Measurements from ENCODE around the gene ABHD14A.
A peak's percentile ranks its signal among the peaks of the same experiment; 100 is the strongest.

ABHD14A gene

DNA sequence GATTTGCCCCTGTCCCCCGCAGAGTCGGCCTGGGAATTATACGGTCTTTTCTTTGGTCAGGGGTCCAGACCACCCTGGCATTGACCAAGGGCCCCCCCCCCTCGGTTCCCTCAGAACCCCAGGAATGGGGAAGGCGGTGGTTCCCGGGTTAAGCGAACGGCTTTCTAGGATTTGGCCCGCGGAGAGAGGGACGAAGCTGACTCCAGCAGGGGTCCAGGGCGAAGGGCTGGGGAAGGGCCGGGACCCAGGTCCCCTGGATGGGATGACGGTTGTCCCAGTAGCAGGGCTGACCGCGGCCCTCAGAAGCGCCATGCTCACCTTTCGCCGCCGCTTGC lies 33.4 kb upstream of the ABHD14A start:
- Histone ChIP-seq H3K79me2 (ENCODE audit: insufficient read depth, low read length) (peaks cover 24% of the 10 kb centered on the region), H3K9ac (ENCODE audit: low read length) (peak overlapping the region; percentile 83), H3K27ac (ENCODE audit: low read depth, low read length) (no peak overlapping the region), H3F3A (ENCODE audit: insufficient read depth) (no peaks in the 10 kb centered on the region), H3K9me3 (ENCODE audit: insufficient read depth, low read length) (no peaks in the 10 kb centered on the region), H3K4me2 (ENCODE audit: low read depth, low read length, poor library complexity, severe bottlenecking) (peak overlapping the region; percentile 79), H3K9me2 (replicated peaks; ENCODE audit: insufficient read depth, low read length) (no peaks in the 10 kb centered on the region), H3K36me3 (ENCODE audit: low read length) (no peaks in the 10 kb centered on the region), H3K4me3 (ENCODE audit: insufficient read depth, low read length, poor library complexity, severe bottlenecking) (peak overlapping the region; percentile 85), H2AFZ (ENCODE audit: low read depth, low read length, severe bottlenecking) (peak overlapping the region; percentile 63), H3K27me3 (ENCODE audit: low read length) (no peaks in the 10 kb centered on the region), H4K20me1 (ENCODE audit: low read depth, low read length) (no peaks in the 10 kb centered on the region)
- TF ChIP-seq, protein P1, sequence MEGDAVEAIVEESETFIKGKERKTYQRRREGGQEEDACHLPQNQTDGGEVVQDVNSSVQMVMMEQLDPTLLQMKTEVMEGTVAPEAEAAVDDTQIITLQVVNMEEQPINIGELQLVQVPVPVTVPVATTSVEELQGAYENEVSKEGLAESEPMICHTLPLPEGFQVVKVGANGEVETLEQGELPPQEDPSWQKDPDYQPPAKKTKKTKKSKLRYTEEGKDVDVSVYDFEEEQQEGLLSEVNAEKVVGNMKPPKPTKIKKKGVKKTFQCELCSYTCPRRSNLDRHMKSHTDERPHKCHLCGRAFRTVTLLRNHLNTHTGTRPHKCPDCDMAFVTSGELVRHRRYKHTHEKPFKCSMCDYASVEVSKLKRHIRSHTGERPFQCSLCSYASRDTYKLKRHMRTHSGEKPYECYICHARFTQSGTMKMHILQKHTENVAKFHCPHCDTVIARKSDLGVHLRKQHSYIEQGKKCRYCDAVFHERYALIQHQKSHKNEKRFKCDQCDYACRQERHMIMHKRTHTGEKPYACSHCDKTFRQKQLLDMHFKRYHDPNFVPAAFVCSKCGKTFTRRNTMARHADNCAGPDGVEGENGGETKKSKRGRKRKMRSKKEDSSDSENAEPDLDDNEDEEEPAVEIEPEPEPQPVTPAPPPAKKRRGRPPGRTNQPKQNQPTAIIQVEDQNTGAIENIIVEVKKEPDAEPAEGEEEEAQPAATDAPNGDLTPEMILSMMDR (IDR thresholded peaks at IDR 0.05; ENCODE audit: insufficient read depth, low read length, poor library complexity, severe bottlenecking), result no peak
- TF ChIP-seq EZH2phosphoT487 (conservative IDR thresholded peaks at IDR 0.05; ENCODE audit: low read length), result no peak

DNA sequence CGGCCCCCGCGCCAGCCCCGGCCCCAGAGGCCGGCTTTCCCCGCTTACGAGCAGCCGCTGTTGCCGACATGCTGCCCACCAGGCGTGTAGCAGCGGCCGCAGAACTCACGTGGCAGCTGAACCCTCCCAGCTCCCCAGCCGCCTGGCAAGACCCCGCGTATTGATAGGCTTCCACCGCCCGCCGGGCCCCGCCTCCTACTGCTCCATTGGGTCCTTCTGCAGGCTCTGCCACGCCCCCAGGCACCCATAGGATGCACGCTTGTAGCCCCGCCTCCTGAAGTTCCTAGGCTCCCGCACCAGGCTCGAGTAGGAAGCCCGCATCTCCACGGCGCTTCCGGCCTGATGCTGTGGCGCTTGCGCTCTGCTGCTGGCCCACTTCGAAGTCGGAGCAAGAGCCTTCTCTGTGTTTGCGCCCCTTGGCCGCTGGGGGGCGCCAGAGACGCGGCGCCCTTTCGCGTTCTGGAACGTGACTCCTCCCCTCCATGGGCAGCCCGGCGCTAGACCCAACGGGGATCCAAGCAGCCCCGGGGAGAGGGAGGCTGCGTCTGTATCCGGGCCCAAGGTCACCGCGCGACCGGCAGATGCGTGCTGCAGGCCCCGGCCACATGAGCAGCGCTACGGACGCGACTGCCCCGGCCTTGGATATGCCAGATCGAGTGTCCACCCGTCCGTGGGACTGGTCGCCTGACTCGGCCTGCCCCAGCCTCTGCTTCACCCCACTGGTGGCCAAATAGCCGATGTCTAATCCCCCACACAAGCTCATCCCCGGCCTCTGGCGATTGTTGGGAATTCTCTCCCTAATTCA lies 32.9 kb upstream of the ABHD14A start, which contains the start of the genes PARP3 and RRP9:
Gene PARP3 (plus strand): TSS at position 566 of the 805 bp plus-strand sequence. CDS start 993 bp downstream, outside the sequence.
Gene RRP9 (minus strand): TSS at position 107 of the 805 bp plus-strand sequence. CDS start 37 bp downstream, at position 70.
- TF ChIP-seq EZH2phosphoT487 (conservative IDR thresholded peaks at IDR 0.05; ENCODE audit: low read length), result no peak
- TF ChIP-seq, protein P1 (IDR thresholded peaks at IDR 0.05; ENCODE audit: insufficient read depth, low read length, poor library complexity, severe bottlenecking), result peak; percentile 97
- Histone ChIP-seq H3K9me2 (replicated peaks; ENCODE audit: insufficient read depth, low read length) (no peaks in the 10 kb centered on the region), H3K27me3 (ENCODE audit: low read length) (no peaks in the 10 kb centered on the region), H3K79me2 (ENCODE audit: insufficient read depth, low read length) (peaks cover 24% of the 10 kb centered on the region), H2AFZ (ENCODE audit: low read depth, low read length, severe bottlenecking) (peak within 1 kb of the TSS; percentile 93), H3K36me3 (ENCODE audit: low read length) (no peaks in the 10 kb centered on the region), H3K4me2 (ENCODE audit: low read depth, low read length, poor library complexity, severe bottlenecking) (peak within 1 kb of the TSS; percentile 79), H3K27ac (ENCODE audit: low read depth, low read length) (no peak within 1 kb of the TSS), H3K4me3 (ENCODE audit: insufficient read depth, low read length, poor library complexity, severe bottlenecking) (peak within 1 kb of the TSS; percentile 85), H4K20me1 (ENCODE audit: low read depth, low read length) (no peaks in the 10 kb centered on the region), H3K9ac (ENCODE audit: low read length) (peak within 1 kb of the TSS; percentile 83), H3K9me3 (ENCODE audit: insufficient read depth, low read length) (no peaks in the 10 kb centered on the region), H3F3A (ENCODE audit: insufficient read depth) (no peaks in the 10 kb centered on the region)

GRCh38 chr3:51942603-51943450 lies 32.0 kb upstream of the ABHD14A start:
- Histone ChIP-seq H3K9me3 (ENCODE audit: insufficient read depth, low read length) (no peaks in the 10 kb centered on the region), H3K79me2 (ENCODE audit: insufficient read depth, low read length) (peaks cover 24% of the 10 kb centered on the region), H3K4me3 (ENCODE audit: insufficient read depth, low read length, poor library complexity, severe bottlenecking) (peak overlapping the region; percentile 49), H3K27ac (ENCODE audit: low read depth, low read length) (no peak overlapping the region), H4K20me1 (ENCODE audit: low read depth, low read length) (no peaks in the 10 kb centered on the region), H3K4me2 (ENCODE audit: low read depth, low read length, poor library complexity, severe bottlenecking) (peak overlapping the region; percentile 60), H3K36me3 (ENCODE audit: low read length) (no peaks in the 10 kb centered on the region), H2AFZ (ENCODE audit: low read depth, low read length, severe bottlenecking) (peak overlapping the region; percentile 93), H3F3A (ENCODE audit: insufficient read depth) (no peaks in the 10 kb centered on the region), H3K9me2 (replicated peaks; ENCODE audit: insufficient read depth, low read length) (no peaks in the 10 kb centered on the region), H3K27me3 (ENCODE audit: low read length) (no peaks in the 10 kb centered on the region), H3K9ac (ENCODE audit: low read length) (peak overlapping the region; percentile 66)
- TF ChIP-seq EZH2phosphoT487 (conservative IDR thresholded peaks at IDR 0.05; ENCODE audit: low read length), result no peak
- TF ChIP-seq, protein P1 (IDR thresholded peaks at IDR 0.05; ENCODE audit: insufficient read depth, low read length, poor library complexity, severe bottlenecking), result no peak

All from SU-DHL-6 (cell line).